ENCODE data around the gene BEST1.

Gene BEST1

DNA sequence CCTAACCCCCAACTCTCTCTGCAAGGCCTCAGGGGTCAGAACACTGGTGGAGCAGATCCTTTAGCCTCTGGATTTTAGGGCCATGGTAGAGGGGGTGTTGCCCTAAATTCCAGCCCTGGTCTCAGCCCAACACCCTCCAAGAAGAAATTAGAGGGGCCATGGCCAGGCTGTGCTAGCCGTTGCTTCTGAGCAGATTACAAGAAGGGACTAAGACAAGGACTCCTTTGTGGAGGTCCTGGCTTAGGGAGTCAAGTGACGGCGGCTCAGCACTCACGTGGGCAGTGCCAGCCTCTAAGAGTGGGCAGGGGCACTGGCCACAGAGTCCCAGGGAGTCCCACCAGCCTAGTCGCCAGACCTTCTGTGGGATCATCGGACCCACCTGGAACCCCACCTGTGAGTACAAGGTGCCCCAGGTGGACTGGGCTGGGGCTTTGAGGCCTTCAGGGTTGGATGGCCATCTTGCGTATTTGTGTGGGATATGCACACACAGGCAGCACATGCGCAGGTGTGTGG lies at the start of gene BEST1:
Gene BEST1, plus strand, starts transcription at position 317 of the 513 bp plus-strand sequence. CDS start 1,456 bp downstream, outside the sequence.
- DNase-seq = no peak

- DNase-seq = no peak
Measured at GRCh38 chr11:61901397-61901796, 48.8 kb upstream of the BEST1 start.

GRCh38 chr11:61902313-61902712 lies 47.8 kb upstream of the BEST1 start:
- DNase-seq = no peak

- no peak for DNase-seq
Measured at GRCh38 chr11:61903845-61904244, 46.3 kb upstream of the BEST1 start.

DNA sequence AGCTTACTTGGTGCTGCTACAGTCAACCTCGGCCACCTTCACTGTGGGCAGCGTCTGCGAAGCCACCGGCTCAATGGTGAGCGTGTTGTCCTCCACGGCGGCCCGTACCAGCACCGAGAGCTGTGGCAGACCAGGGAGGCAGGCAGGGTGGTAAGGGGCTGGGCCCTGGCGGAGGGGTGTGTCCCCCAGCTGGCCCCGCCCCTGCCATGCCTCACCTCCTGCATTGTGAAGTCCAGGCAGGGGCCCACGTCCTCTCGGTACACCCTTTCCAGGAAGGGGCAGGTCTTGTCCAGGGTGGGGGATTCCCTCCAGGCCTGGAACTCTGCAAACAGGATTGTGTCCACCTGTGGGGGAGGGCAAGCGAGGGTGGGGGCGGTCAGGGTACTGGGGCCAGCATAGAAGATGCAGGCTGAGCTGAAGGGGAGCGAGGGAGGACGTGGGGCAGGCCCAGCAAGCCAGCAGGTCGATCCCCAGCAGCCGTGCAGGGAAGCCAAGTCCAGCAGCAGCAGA lies 45.6 kb upstream of the BEST1 start:
- DNase-seq = peak; percentile 84

- DNase-seq = no peak
Measured at GRCh38 chr11:61905067-61905696, 45.0 kb upstream of the BEST1 start.

GRCh38 chr11:61905801-61906521 lies 44.2 kb upstream of the BEST1 start:
- no peak for DNase-seq

- no peak for DNase-seq
Measured at GRCh38 chr11:61906522-61906909, 43.6 kb upstream of the BEST1 start.

DNA sequence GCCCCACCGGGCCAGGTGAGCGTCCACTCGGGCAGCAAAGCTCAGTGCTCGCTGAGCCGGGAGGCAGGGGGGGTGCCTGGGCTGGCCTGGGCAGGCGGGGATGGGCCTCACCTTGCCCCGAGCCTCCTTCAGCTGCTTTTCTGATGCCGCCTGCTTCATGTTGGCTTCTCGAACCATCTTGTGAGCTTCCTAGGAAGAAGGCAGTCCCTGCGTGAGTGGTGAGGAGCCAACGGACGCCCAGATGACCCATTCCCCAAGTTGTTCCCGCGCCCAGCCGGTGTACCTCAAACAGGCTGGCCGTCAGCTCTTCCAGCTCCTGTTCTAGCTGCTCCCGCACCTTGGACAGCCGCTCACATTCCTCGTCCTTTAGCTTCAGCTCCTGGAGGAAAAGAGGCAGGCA lies 42.9 kb upstream of the BEST1 start:
- no peak for DNase-seq

GRCh38 chr11:61907871-61908729 lies 42.1 kb upstream of the BEST1 start:
- DNase-seq = no peak

DNA sequence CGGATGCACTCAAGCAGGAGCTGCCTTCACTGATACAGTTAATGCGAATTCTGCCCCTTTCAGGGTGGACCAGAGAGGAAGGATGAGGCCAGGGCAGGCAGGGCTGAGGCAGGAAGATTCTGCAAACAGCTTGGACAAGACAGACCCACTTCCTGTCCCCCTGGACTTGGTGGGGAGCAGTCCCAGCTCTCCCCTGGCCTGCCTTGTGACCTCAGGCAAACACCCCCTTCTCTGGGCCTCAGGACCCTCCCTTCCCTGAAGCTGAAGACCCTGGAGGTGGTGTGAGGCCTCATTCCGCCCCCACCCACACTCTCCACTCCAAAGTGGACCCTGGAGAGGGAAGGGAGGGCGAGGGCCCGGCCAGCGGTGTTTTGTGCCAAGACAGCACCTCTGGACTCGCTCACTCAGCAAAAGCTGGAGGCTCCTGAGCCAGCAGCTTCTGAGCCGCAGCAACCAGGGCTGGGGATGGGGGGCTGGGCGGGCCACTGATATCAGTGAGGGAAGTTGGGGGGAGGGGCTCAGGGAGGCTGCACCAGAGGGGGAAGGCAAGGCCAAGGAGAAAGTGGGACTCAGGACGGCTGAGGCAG lies 41.3 kb upstream of the BEST1 start:
- DNase-seq = no peak

DNA sequence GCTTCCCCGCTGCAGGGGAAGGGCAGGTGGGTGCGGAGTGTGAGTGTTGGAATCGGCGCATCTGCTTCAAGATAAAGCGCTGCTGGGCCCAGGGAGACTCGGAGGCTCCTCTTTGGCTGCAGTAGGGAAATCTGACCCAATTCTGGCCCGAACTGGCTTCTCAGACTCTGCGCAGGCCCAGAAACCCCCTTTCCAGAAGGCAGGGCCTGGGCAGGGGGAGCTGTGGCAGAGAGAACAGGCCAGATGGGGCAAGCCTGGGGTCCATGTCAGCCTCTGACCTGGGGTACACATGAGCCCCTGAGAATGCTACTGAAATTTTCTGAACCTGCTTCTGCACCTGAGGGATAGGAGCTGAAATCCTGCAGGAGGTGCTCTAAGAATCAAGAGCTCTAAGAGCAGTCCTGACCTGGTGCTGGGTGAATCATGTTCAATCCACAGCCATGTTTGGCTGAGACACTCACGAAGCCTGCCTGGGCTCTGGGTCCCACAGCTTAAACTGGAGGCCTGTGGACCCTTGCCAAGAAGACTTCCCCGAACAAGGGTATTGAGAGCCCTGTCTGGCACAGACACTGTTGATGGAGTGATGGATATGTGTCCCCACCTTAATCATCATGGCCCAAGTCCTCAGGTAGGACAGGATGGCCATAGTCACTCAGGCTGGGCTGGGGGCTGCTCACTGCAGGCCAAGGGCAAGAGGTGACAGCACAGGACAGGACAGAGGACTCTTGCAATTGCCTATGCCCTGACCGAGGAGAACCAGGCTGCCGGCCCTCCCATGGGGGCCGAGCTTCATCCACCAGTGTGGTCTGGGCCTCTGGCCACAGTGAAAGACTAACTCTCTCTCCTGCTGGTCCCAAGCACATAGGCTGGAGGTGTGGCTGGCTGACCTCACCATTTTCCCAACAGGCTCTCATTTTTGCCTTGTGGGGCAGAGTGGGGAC lies 39.7 kb upstream of the BEST1 start:
- DNase-seq = no peak

DNA sequence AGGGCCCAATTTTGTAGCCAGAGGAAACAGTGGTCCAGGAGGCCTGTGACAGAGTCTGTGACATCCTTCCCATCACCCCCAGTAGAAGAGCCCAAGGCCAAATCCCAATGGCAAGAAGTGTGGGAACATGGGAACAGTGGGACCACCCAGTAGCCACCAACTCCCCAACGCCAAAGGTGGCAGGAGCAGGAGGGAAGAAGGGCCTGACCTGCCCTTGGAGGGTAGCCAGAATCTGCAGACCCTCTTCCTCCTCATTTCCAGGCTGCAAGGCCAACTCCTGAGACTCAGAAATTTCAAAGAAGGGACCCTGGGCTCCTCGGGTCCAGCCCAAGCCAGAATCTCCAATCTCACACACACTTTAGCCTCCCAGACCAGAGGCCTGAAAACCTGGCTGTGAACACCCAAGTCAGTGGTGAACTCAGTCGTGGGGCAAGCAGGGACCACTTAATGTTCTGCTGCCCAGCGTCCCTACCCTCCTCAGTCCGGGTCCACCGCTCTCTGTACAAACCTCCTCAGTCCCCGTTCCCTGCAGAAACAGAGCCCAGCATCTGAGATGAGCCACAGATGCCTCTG lies 38.9 kb upstream of the BEST1 start:
- DNase-seq = no peak

- DNase-seq = peak; percentile 50
Measured at GRCh38 chr11:61911701-61912529, 38.2 kb upstream of the BEST1 start.

DNA sequence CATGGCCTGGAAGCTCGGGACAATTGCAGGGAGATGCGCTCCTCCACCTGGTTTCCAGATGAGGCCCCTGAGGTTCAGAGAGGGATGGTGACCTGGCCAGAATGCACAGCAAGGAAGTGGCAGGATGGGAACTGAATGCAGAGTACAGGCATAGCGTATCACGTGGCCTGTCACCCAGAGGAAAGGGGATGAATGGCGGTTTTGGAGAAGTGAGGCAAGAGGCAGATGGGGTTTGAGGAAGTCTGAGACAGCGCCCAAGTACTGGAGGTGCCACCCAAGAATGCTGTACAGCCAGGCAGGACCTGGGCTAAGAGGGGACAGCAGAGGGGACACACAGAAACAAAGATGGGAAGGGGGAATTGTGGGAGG lies 37.6 kb upstream of the BEST1 start:
- DNase-seq = no peak

GRCh38 chr11:61912991-61913698 lies 37.0 kb upstream of the BEST1 start:
- DNase-seq = peak; percentile 62

DNA sequence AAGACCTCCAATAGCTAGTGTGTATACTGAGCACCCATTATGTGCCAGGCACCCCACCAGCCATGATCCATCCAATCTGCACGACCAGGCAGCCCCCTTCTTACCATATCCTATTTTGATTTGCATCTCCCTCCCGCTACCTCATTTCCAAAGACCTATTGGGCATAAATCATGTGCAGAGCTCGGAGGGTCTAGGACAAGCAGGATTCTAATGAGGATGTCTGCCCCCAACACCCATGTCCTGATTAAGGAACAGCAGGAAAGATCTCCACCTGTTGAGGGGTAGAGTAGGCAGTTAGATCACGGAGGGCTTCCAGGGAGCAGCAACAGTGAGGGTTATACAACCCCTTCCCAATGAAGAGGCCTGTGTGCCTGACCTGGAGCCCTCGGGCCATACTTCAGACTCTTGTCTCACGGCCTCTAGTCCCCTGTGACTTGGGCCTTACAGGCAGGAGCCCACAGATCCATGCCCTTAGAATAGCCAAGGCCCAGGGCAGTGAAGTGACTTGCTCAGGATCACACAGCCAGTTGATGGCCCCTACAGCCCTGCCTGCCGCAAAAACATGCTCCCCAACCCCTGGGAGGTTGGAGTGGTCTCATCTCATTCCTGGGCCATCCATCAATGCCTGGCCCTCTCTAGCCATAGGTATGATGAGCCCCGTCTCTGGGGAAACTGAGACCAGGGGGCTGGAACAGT lies 36.3 kb upstream of the BEST1 start:
- no peak for DNase-seq

- DNase-seq = no peak
Measured at GRCh38 chr11:61914471-61915171, 35.5 kb upstream of the BEST1 start.

Measured in islet precursor cell (in vitro differentiated cells).